Measurements from ENCODE around the gene PTRH2.

DNA sequence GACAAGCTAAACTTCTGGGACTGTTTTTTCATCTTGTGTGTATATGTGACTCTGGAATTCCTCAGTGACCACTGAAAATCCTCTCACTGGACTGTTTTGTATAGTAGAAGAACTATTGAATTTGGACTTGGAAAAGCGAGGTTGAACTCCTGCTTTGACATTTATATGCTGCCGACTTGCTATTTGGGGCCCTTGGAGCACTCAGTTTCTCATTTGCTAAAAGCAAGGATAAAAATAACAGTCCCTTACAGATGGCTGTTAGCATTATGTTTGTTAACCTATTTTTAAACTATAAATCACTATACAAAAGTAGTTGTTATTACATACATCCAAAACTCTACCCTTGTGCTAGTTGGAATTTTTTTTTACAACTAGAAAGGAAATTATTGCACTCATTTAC, 9.2 kb upstream of the PTRH2 start:
- TF ChIP-seq CTCF (IDR thresholded peaks at IDR 0.05 in 4 of 5, conservative IDR thresholded peaks at IDR 0.05 in 1 of 5) (no peak), POLR2A (IDR thresholded peaks at IDR 0.05) (no peak)

Data from gastrocnemius medialis (tissue), 4 donors.